ENCODE measurements around the gene ALDH1A2. TPM values are rescaled to one million over a fixed set of nuclear protein-coding genes. Genes with fewer than 3 reads are reported as not detected.
"Not testable (repeated sequence)": the region's sequence is repeated elsewhere in the genome, so short reads cannot be mapped to it uniquely, and the experiment has no call there.

Gene ALDH1A2
- 10 to 100 TPM in 9 of 10 donors, 1 to 10 TPM in 1; 6.2 to 29.0 (median 18.6) TPM for polyA plus RNA-seq (ENCODE audit: insufficient read length in 10 of 10)
- long read RNA-seq, donor 1, full-length matches to known transcripts: 1 of 1 reads
- long read RNA-seq, donor 1, partial matches to known transcripts: 0 of 1 reads
- long read RNA-seq, donor 1, other reads (novel, unspliced or antisense): 0 of 1 reads
- long read RNA-seq, donor 2, full-length matches to known transcripts: 5 of 5 reads
- long read RNA-seq, donor 2, partial matches to known transcripts: 0 of 5 reads
- long read RNA-seq, donor 2, other reads (novel, unspliced or antisense): 0 of 5 reads
- long read RNA-seq, donor 3: 0 reads
- long read RNA-seq, donor 4, full-length matches to known transcripts: 2 of 2 reads
- long read RNA-seq, donor 4, partial matches to known transcripts: 0 of 2 reads
- long read RNA-seq, donor 4, other reads (novel, unspliced or antisense): 0 of 2 reads
- long read RNA-seq, donor 5, full-length matches to known transcripts: 5 of 5 reads
- long read RNA-seq, donor 5, partial matches to known transcripts: 0 of 5 reads
- long read RNA-seq, donor 5, other reads (novel, unspliced or antisense): 0 of 5 reads
- long read RNA-seq, donor 6, full-length matches to known transcripts: 4 of 4 reads
- long read RNA-seq, donor 6, partial matches to known transcripts: 0 of 4 reads
- long read RNA-seq, donor 6, other reads (novel, unspliced or antisense): 0 of 4 reads
- long read RNA-seq, donor 7, full-length matches to known transcripts: 3 of 3 reads
- long read RNA-seq, donor 7, partial matches to known transcripts: 0 of 3 reads
- long read RNA-seq, donor 7, other reads (novel, unspliced or antisense): 0 of 3 reads
- long read RNA-seq, donor 8, full-length matches to known transcripts: 2 of 2 reads
- long read RNA-seq, donor 8, partial matches to known transcripts: 0 of 2 reads
- long read RNA-seq, donor 8, other reads (novel, unspliced or antisense): 0 of 2 reads
- long read RNA-seq, donor 9, full-length matches to known transcripts: 1 of 1 reads
- long read RNA-seq, donor 9, partial matches to known transcripts: 0 of 1 reads
- long read RNA-seq, donor 9, other reads (novel, unspliced or antisense): 0 of 1 reads

- DNase-seq: peak in 2 of 3 donors; percentile 38 to 79
These were observed at the start of gene ALDH1A2 for GRCh38 chr15:58065445-58066041. ALDH1A2 (minus strand) TSS chr15:58065711; CDS start chr15:58065650, 61 bp downstream.

- no peak for DNase-seq
These were observed 49.3 kb upstream of the ALDH1A2 start for GRCh38 chr15:58114812-58115211.

DNA sequence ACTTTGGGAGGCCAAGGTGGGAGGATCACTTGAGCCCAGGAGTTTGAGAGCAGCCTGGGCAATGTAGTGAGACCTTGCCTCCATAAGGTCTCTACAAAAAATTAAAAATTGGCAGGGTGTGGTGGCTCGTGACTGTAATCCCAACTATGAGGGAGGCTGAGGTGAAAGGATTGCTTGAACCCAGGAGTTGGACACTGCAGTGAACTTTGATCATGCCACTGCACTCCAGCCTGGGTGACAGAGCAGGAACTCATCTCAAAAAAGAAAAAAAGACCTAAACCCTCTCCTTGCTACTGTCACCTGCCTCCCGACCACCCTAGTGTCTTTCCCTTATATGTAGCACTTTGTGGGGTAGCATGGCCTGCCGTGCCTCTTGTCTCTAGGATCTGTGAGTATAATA, 48.9 kb upstream of the ALDH1A2 start:
- DNase-seq: no peak

GRCh38 chr15:58113358-58113757, 47.8 kb upstream of the ALDH1A2 start:
- DNase-seq: not testable (repeated sequence)

- DNase-seq: no peak
These were observed 46.2 kb upstream of the ALDH1A2 start for GRCh38 chr15:58111718-58112104.

- no peak for DNase-seq
These were observed 45.6 kb upstream of the ALDH1A2 start for GRCh38 chr15:58110999-58111717.

DNA sequence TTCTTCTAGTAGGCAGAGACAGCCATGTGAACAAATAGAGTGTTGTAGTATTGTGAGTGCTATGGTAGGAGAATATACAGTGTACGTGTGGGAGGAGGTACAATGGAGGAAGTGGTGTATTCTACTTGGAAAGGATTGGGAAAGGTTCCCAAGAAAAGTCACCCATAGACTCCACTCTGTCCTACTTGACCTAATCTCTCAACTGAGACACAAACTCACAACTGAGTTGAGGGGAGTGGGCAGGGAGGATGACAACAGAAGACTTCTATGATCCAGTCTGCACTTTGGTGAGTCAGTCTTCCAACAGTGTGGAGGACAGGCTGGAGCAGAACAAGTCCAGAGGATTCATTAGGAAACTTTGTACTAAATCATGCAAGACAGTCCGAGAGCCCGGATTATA, 43.9 kb upstream of the ALDH1A2 start:
- no peak for DNase-seq

DNA sequence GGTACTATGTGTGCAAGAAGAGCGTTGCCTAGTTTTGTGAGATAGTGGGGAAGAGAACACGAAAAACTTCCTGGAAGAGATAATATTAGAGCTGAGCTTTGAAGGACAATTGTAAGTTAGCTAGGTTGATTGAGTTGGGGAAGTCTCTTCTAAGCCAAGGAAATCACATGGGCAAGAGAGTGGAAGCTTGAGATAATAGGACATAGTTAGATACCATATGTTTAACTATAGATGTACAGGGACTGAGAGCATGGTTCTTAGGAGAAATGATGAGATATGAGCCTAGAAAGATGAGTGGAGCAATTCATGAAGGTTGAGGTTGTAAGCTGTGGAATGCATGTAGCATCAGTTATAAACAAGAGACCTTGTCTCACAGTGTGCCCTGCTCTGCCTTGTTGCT, 42.6 kb upstream of the ALDH1A2 start:
- no peak for DNase-seq

DNA sequence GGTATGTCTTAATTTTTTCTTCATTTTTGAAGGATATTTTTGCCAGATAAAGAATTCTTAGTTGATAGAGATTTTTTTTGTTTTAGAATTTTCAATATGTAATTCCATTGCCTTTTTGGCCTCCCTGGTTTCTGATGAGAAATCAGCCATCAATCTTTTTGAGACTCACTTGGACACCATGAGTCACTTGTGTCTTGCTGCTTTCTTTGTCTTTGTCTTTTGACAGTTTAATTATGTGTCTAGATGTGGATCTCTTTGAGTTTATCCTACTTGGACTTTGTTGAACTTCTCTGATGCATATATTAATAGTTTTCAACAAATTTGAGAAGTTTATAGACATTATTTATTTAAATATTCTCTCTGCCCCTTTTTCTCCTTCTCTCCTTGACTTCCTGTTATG, 38.0 kb upstream of the ALDH1A2 start:
- no peak for DNase-seq

DNA sequence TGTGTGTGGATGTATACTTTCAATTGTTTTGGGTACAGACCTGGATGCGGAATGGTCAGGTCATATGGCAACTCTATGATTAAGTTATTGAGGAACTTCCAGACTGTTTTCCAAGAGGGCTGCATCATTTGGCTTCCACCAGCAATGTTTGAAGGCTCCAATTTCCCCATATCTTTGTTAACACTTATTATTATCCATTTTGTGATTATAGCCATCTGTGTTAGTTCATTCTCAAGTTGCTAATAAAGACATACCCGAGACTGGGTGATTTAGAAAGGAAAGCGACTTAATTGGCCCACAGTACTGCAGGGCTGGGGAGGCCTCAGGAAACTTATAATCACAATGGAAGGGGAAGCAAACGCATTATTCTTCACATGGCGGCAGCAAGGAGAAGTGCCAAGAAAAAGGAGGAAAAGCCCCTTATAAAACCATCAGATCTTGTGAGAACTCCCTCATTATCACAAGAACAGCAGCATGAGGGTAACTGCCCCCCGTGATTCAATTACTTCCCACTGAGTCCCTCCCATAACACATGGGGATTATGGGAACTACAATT, 31.1 kb upstream of the ALDH1A2 start:
- no peak for DNase-seq

- DNase-seq: no peak
These were observed 29.9 kb upstream of the ALDH1A2 start for GRCh38 chr15:58095415-58095814.

- DNase-seq: no peak
These were observed 22.4 kb upstream of the ALDH1A2 start for GRCh38 chr15:58087871-58088270.

DNA sequence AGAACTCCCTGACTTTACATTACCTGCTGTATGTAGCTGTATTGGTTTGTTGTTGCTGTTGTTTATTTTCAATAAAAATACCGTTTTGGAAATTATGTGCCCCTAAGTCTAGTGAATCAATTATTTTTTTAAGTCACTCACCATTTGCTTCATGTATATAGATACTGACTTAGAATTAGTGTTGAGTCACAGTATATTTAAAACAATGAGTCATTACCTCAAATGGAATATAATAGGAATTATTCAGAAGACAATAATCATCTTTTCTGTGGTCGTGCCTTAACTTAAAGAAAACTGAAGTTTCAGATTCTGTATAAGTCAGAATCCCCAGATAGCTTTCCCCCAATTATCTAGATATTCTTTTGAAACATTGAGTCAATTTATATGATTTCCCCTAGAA, 21.0 kb upstream of the ALDH1A2 start:
- no peak for DNase-seq

DNA sequence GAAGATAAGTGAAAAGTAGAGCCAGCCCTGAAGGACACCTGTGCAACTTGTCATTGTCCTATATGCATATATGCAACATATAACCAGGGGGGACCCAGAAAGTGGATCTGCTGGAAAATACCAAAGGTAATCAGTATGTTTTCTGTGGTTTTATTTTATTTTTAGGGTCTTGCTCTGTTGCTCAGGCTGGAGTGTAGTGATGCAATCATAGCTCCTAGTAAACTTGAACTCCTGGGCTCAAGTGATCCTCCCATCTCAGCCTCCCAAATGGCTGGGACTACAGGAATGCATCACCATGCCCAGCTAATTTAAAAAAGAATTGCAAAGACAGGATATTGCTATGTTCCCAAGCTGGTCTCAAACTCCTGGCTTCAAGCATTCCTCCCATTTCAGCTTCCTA, 18.0 kb upstream of the ALDH1A2 start:
- DNase-seq: no peak

- DNase-seq: no peak
These were observed 16.4 kb upstream of the ALDH1A2 start for GRCh38 chr15:58081891-58082290.

DNA sequence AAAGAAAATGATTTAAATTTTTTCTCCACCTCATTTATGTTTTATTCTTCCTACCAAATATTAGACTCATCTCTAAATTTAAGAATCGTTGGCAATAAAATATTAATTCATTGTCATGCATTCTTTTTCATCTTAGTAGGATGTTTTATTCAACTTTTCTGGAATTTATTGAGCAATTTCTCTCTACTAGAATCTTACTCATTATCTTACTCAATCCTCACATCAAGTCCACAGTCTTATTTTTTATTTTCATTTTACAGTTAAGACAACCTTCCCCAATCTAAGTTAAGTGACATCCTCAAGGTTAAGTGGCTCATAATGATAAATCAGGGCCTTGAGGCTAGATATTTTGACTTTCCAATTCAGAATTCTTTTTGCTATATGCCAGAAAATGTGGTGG, 15.9 kb upstream of the ALDH1A2 start:
- no peak for DNase-seq

DNA sequence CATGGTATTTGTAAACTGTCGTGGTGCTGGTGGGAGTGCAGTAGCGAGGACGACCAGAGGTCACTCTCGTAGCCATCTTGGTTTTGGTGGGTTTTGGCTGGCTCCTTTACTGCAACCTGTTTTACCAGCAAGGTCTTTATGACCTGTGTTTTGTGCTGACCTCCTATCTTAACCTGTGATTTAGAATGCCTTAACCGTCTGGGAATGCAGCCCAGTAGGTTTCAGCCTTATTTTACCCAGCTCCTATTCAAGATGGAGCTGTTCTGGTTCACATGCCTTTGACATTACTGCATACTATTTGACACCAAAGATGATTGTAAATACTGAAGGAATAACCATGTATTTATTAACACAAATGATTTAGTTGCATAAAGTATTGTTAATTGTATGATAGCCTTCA, 15.4 kb upstream of the ALDH1A2 start:
- not testable (repeated sequence) for DNase-seq

DNA sequence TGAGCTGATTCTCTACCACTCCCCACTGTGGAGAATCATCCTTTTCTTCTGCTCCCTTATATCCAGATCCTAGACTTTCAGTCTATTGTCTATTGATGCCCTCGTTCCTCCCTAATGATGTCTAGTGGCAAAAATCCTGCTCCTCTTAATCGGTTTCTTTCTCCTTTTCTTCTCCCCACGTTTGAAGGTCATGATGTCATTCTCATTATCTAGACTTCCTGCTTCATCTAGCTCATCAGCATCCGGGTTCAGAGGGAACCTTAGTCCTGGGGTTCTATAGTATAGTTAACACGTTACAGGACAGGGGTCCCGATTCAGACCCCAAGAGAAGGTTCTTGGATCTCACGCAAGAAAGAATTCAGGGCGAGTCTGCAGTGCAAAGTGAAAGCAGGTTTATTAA, 14.9 kb upstream of the ALDH1A2 start:
- no peak for DNase-seq

- no peak for DNase-seq
These were observed 13.1 kb upstream of the ALDH1A2 start for GRCh38 chr15:58078591-58078990.

- no peak for DNase-seq
These were observed 11.9 kb upstream of the ALDH1A2 start for GRCh38 chr15:58077427-58077826.

- DNase-seq: no peak
These were observed 8.9 kb upstream of the ALDH1A2 start for GRCh38 chr15:58074452-58074851.
